ENCODE measurements around the gene KRTAP5-8.

DNA sequence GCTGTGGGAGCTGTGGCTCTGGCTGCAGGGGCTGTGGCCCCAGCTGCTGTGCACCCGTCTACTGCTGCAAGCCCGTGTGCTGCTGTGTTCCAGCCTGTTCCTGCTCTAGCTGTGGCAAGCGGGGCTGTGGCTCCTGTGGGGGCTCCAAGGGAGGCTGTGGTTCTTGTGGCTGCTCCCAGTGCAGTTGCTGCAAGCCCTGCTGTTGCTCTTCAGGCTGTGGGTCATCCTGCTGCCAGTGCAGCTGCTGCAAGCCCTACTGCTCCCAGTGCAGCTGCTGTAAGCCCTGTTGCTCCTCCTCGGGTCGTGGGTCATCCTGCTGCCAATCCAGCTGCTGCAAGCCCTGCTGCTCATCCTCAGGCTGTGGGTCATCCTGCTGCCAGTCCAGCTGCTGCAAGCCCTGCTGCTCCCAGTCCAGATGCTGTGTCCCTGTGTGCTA lies 10.9 kb downstream of the KRTAP5-8 start:
- TF ChIP-seq, protein P1, sequence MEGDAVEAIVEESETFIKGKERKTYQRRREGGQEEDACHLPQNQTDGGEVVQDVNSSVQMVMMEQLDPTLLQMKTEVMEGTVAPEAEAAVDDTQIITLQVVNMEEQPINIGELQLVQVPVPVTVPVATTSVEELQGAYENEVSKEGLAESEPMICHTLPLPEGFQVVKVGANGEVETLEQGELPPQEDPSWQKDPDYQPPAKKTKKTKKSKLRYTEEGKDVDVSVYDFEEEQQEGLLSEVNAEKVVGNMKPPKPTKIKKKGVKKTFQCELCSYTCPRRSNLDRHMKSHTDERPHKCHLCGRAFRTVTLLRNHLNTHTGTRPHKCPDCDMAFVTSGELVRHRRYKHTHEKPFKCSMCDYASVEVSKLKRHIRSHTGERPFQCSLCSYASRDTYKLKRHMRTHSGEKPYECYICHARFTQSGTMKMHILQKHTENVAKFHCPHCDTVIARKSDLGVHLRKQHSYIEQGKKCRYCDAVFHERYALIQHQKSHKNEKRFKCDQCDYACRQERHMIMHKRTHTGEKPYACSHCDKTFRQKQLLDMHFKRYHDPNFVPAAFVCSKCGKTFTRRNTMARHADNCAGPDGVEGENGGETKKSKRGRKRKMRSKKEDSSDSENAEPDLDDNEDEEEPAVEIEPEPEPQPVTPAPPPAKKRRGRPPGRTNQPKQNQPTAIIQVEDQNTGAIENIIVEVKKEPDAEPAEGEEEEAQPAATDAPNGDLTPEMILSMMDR (conservative IDR thresholded peaks at IDR 0.05; ENCODE audit: low read depth, low read length) = no peak
- TF ChIP-seq EZH2 (IDR thresholded peaks at IDR 0.05; ENCODE audit: borderline replicate concordance, low read depth, low read length, poor library complexity, severe bottlenecking) = no peak

All from A673 (cell line).